A549 (cell line): ENCODE results near the gene GPS2. TPM values are rescaled to one million over a fixed set of nuclear protein-coding genes. Genes with fewer than 3 reads are reported as not detected.

Source experiments
- ATAC-seq, 2 experiments: fragments of 200-7000 bp in 1 of 2; fragments of >200 bp in 1 of 2; cut with Nextera tagmentation in 1 of 2; cut with Tn5 transposase in 1 of 2; 3 replicates each; pipeline versions ENCODE4 v1.8.0 to v1.9.1; 2018 to 2020; ENCODE audit warnings: mild to moderate bottlenecking in 1 of 2, moderate library complexity in 1 of 2
- CTCF ChIA-PET: fragments of 300-600 bp; sonication (Branson Sonifier 250); formaldehyde crosslinking; extraction: SDS; loops from one replicate; lab custom pipeline; 2021; ENCODE audit warnings: antibody characterized with exemption, inconsistent platforms; lab: Yijun Ruan, JAX
- POLR2A ChIA-PET: fragments of 350-600 bp; formaldehyde crosslinking; extraction: SDS; loops from one replicate; lab custom pipeline; 2021; ENCODE audit warnings: antibody characterized with exemption, inconsistent platforms; lab: Yijun Ruan, JAX
- DNase-seq, 2 experiments: peaks; one replicate each; pipeline versions ENCODE4 v3.0.0 to v3.0.0-alpha.2; 2011 to 2016; ENCODE audit warnings: low read depth in 1 of 2, low spot score in 1 of 2
- FAIRE-seq: peaks from 2 replicates; lab custom pipeline; 2011; peaks lifted over from hg19 to GRCh38; lab: Jason Lieb, UNC
- H3K27ac ChIP-seq, 2 experiments: fragments of >200 bp; sonication (Bioruptor Twin); formaldehyde crosslinking; 3 replicates each; pipeline ENCODE4 v1.5.1; 2016 to 2017
- H3K4me1 ChIP-seq: fragments of >200 bp; sonication (Bioruptor Twin); formaldehyde crosslinking; 3 replicates; pipeline ENCODE4 v1.6.1; 2016
- H3K4me2 ChIP-seq: fragments of >200 bp; sonication (Bioruptor Twin); formaldehyde crosslinking; 3 replicates; pipeline ENCODE4 v1.6.1; 2016
- H3K4me3 ChIP-seq: fragments of >200 bp; sonication (Bioruptor Twin); formaldehyde crosslinking; 3 replicates; pipeline ENCODE4 v1.5.1; 2016
- H3K9me3 ChIP-seq: fragments of >200 bp; sonication (Bioruptor Twin); formaldehyde crosslinking; 3 replicates; pipeline ENCODE4 v1.6.1; 2016
- BHLHE40 ChIP-seq: IDR thresholded peaks from 2 replicates; pipeline ENCODE4 v1.6.1; 2012; ENCODE audit warnings: low read depth, low read length, inconsistent platforms
- CEBPB ChIP-seq, 2 experiments: fragments of >200 bp in 1 of 2; sonication (Bioruptor Twin) in 1 of 2; formaldehyde crosslinking in 1 of 2; IDR thresholded peaks; 2 replicates each; pipeline ENCODE4 v1.6.1; 2012 to 2016
- FOSL2 ChIP-seq, 2 experiments: fragments of 450-650 bp in 1 of 2; fragments of >200 bp in 1 of 2; sonication (Bioruptor Twin) in 1 of 2; formaldehyde crosslinking; IDR thresholded peaks; 2 replicates each; pipeline versions ENCODE4 v1.5.0 to v1.6.1; 2016 to 2020; ENCODE audit warnings: mild to moderate bottlenecking in 1 of 2, moderate library complexity in 1 of 2
- HOXB13 ChIP-seq: fragments of 250-450 bp; sonication (Bioruptor Pico); IDR thresholded peaks from 2 replicates; pipeline ENCODE4 v1.5.0; 2020; ENCODE audit warnings: low read depth, mild to moderate bottlenecking, moderate library complexity
- JUN ChIP-seq, 2 experiments: fragments of >200 bp; sonication (Bioruptor Twin); formaldehyde crosslinking; IDR thresholded peaks; 2 replicates in 1 of 2; 3 replicates in 1 of 2; pipeline ENCODE4 v1.6.1; 2016 to 2017
- KDM1A ChIP-seq: fragments of 200-600 bp; sonication (generic); IDR thresholded peaks from 2 replicates; pipeline ENCODE4 v1.6.1; 2016; ENCODE audit warnings: low read depth, mild to moderate bottlenecking
- NFE2L2 ChIP-seq: fragments of 150-350 bp; conservative IDR thresholded peaks from 2 replicates; pipeline ENCODE4 v1.6.1; 2014; ENCODE audit warnings: low read length
- NR3C1 ChIP-seq: fragments of >200 bp; sonication (Bioruptor Twin); formaldehyde crosslinking; IDR thresholded peaks from 3 replicates; pipeline ENCODE4 v1.6.1; 2017
- RAD21 ChIP-seq, 2 experiments: fragments of >200 bp in 1 of 2; sonication (Bioruptor Twin) in 1 of 2; formaldehyde crosslinking in 1 of 2; IDR thresholded peaks in 1 of 2; conservative IDR thresholded peaks in 1 of 2; 2 replicates in 1 of 2; 3 replicates in 1 of 2; pipeline ENCODE4 v1.6.1; 2012 to 2018; ENCODE audit warnings: inconsistent platforms in 1 of 2
- SMC3 ChIP-seq: fragments of >200 bp; sonication (Bioruptor Twin); formaldehyde crosslinking; IDR thresholded peaks from 3 replicates; pipeline ENCODE4 v1.6.1; 2018; ENCODE audit warnings: inconsistent platforms
- ZC3H11A ChIP-seq: fragments of 450-650 bp; IDR thresholded peaks from 2 replicates; pipeline ENCODE4 v1.6.1; 2014; ENCODE audit warnings: antibody characterized with exemption, mild to moderate bottlenecking
- ZNF302 ChIP-seq: fragments of 250-450 bp; sonication (Bioruptor Pico); IDR thresholded peaks from 2 replicates; pipeline ENCODE4 v1.9.0; 2021; ENCODE audit warnings: inconsistent platforms, mild to moderate bottlenecking, moderate library complexity
- ZSCAN20 ChIP-seq: fragments of 250-450 bp; sonication (Bioruptor Pico); IDR thresholded peaks from 2 replicates; pipeline ENCODE4 v1.8.0; 2022; ENCODE audit warnings: mild to moderate bottlenecking, moderate library complexity
- WGBS: methylation state at CpG from one replicate; pipeline ENCODE4 v1.1.6; 2017; ENCODE audit errors: missing lambda C conversion rate; 5-methylcytosine and 5-hydroxymethylcytosine counted together
- polyA plus RNA-seq, 4 experiments: library from polyadenylated mRNA; depleted of rRNA in 3 of 4; stranded (reverse); fragments of >200 nt; fragmentation: RNase III in 1 of 4; extraction: RNeasy Plus Mini Kit Qiagen cat#74134 plus additional on column Dnase treatment in 1 of 4; gene quantifications; 2 replicates in 3 of 4; 3 replicates in 1 of 4; pipeline ENCODE4 v1.2.3, GENCODE V29; 2011 to 2017
- TF ChIP-seq, protein P1 (sequence below): fragments of 250-450 bp; sonication (Bioruptor Pico); IDR thresholded peaks from 2 replicates; pipeline ENCODE4 v1.5.0; 2021; ENCODE audit warnings: mild to moderate bottlenecking, moderate library complexity, borderline replicate concordance
- TF ChIP-seq, protein P2 (sequence below): fragments of >200 bp; sonication (Bioruptor Twin); formaldehyde crosslinking; IDR thresholded peaks from 3 replicates; pipeline ENCODE4 v1.5.1; 2016
- TF ChIP-seq, protein P3 (sequence below): IDR thresholded peaks from 2 replicates; pipeline ENCODE4 v1.6.1; 2012

Gene GPS2
- polyA plus RNA-seq, 2 of the 4 experiments (the other 2 are of a cell fraction), result 61.7 to 158 TPM

DNA sequence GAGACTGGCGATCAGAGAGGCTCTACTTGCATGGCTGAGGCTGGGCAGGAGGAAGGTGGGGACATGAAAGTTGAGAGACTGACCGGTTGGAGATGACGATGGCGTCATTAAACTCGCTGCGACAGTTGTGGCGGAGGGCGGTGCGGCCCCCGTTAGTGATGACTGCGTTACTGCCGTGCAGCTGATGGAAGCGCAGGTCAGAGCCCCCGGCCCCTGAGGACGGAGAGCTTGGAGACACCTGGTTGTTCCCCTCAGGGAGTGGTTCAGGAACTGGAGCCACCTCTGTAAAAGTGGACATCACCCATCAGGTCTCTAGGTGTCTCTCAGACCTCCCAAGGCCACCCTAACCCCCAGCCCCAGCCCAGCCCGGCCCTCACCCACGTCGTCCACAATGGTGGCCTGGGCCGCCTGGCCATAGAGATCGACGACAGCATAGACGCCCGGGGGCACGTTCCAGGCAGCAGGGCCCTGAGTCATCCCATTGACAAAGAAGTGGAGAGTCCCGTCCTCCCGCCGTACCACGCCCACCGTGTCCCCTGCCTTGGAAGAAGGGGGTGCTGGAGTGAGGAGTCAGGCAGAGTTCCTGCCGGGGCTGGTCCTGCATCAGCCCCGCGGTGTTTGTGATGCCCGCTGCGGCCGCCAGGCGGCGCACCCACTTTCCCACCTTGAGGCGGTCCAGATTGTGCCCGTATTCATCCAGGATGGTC is 8.7 kb upstream of the GPS2 start:
- ChIA-PET POLR2A (no interaction called here), CTCF (interaction anchor here (0.7 to 23.9 kb wide), 18 partner anchors 9 to 279 kb away, joined by 3 to 433 read pairs (median 4); partner anchors contain the start of genes ACAP1, GPS2 and SLC16A11)
- 64% methylated on average over 33 of the region's 39 CpGs for WGBS
- no peaks in the 10 kb centered on the region for H3K9me3 ChIP-seq
- ATAC-seq, result peak; percentile 40 to 82; a peak in 5 of 6 replicates
- H3K4me1 ChIP-seq, result peaks cover 10% of the 10 kb centered on the region; the same call in 2 of the 3 replicates
- TF ChIP-seq RAD21 (conservative IDR thresholded peaks at IDR 0.05 in 1 of 2, IDR thresholded peaks at IDR 0.05 in 1 of 2), result peak; percentile 44 to 58; a peak in 3 of 5 replicates
- no peak for TF ChIP-seq FOSL2 (IDR thresholded peaks at IDR 0.05)
- TF ChIP-seq FOSL2 (CRISPR knock-in tag; IDR thresholded peaks at IDR 0.05), result no peak
- TF ChIP-seq, protein P1, sequence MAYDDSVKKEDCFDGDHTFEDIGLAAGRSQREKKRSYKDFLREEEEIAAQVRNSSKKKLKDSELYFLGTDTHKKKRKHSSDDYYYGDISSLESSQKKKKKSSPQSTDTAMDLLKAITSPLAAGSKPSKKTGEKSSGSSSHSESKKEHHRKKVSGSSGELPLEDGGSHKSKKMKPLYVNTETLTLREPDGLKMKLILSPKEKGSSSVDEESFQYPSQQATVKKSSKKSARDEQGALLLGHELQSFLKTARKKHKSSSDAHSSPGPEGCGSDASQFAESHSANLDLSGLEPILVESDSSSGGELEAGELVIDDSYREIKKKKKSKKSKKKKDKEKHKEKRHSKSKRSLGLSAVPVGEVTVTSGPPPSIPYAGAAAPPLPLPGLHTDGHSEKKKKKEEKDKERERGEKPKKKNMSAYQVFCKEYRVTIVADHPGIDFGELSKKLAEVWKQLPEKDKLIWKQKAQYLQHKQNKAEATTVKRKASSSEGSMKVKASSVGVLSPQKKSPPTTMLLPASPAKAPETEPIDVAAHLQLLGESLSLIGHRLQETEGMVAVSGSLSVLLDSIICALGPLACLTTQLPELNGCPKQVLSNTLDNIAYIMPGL, result no peak
- no peak for TF ChIP-seq JUN (IDR thresholded peaks at IDR 0.05)
- TF ChIP-seq, protein P2, sequence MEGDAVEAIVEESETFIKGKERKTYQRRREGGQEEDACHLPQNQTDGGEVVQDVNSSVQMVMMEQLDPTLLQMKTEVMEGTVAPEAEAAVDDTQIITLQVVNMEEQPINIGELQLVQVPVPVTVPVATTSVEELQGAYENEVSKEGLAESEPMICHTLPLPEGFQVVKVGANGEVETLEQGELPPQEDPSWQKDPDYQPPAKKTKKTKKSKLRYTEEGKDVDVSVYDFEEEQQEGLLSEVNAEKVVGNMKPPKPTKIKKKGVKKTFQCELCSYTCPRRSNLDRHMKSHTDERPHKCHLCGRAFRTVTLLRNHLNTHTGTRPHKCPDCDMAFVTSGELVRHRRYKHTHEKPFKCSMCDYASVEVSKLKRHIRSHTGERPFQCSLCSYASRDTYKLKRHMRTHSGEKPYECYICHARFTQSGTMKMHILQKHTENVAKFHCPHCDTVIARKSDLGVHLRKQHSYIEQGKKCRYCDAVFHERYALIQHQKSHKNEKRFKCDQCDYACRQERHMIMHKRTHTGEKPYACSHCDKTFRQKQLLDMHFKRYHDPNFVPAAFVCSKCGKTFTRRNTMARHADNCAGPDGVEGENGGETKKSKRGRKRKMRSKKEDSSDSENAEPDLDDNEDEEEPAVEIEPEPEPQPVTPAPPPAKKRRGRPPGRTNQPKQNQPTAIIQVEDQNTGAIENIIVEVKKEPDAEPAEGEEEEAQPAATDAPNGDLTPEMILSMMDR, result peak; percentile 78
- TF ChIP-seq SMC3, result peak; percentile 66
- TF ChIP-seq, all 56 proteins: peak for 3
- Histone ChIP-seq H3K4me3 (no peak overlapping the region), H3K27ac (no peak overlapping the region), H3K4me2 (no peak overlapping the region)
- DNase-seq, result peak; percentile 53 to 83
- FAIRE-seq, result no peak

DNA sequence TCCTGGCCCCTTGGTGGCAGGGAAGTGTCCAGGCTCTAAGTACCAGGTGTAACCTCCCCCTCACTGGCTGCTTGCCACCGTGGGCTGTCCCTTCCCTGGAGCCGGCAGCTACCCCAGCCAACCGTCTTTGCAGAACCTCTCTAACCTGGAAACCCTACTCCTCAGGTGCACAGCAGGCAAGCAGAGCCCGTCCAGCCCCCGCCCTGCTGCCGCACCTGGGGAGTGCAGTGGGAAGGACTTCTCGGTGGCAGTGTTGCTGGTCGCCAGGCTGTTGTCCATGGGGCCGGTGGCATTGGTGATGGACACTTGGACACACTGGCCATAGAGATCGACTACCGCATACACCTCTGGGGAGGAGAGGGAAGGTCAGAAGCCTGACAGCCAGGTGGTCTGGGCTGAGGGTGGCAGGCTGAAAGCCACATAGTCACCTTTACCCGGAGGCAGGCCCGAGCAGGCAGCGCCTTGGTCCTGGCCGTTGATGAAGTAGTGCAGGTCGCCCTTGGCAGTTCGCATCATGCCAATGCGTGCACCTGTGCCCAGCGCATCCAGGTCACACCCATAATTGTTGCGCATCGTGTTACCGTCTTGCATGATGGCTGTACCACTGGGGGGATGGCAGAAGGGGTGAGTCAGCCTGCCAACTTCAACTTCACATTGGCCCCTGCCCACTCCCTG is 7.5 kb upstream of the GPS2 start:
- H3K4me3 ChIP-seq, result no peak overlapping the region
- FAIRE-seq, result no peak
- POLR2A ChIA-PET, result interaction anchor here (1.3 kb wide), 1 partner anchor 10 kb away, joined by 5 read pairs; no protein-coding TSS in a partner anchor
- no peaks in the 10 kb centered on the region for H3K9me3 ChIP-seq
- 96% methylated on average over 22 of the region's 22 CpGs for whole genome bisulfite sequencing
- TF ChIP-seq ZSCAN20, result no peak
- no peak for TF ChIP-seq KDM1A
- no peak for TF ChIP-seq ZC3H11A
- no peak for TF ChIP-seq CEBPB (IDR thresholded peaks at IDR 0.05)
- no peak for TF ChIP-seq NFE2L2
- TF ChIP-seq NR3C1, result no peak
- TF ChIP-seq HOXB13 (CRISPR knock-in tag), result no peak
- TF ChIP-seq ZNF302, result no peak
- TF ChIP-seq, all 56 proteins: peak for 0
- CTCF ChIA-PET, result interaction anchor here (0.5 to 23.9 kb wide), 11 partner anchors 9 to 238 kb away, joined by 3 to 433 read pairs (median 5); partner anchors contain the start of genes ACAP1 and TMEM95
- Histone ChIP-seq H3K4me2 (no peak overlapping the region), H3K27ac (no peak overlapping the region), H3K4me1 (peaks cover 1% of the 10 kb centered on the region; the same call in 1 of the 3 replicates)
- DNase-seq (no peak), ATAC-seq (no peak)

DNA sequence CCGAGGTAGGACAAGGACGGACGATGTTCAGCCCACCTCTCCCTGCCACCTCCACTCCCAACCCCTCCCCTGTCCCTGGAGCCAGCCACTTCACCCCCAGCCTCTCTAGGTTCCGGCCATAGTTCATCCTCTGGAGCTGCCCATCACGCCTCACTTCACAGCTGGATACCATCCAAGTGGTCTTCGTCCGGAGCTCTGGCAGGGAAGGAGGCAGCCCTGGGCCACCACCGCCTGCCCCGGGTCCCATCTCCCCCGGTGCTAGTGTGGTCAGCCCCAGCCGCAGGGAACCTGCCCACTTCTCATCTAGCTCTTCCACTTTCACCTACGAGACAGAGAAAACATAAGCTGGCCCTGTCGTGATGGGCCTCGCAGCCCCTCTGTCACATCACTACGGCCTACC is 6.3 kb upstream of the GPS2 start:
- ATAC-seq, result no peak
- ChIA-PET POLR2A (interaction anchor here (1.3 kb wide), 1 partner anchor 8 kb away, joined by 5 read pairs; no protein-coding TSS in a partner anchor), CTCF (interaction anchor here (0.7 to 23.9 kb wide), 8 partner anchors 11 to 239 kb away, joined by 3 to 433 read pairs (median 4); partner anchors contain the start of genes ACAP1 and TMEM95)
- WGBS, result 96% methylated on average over 15 of the region's 15 CpGs
- H3K4me2 ChIP-seq, result no peak overlapping the region
- H3K4me1 ChIP-seq, result no peaks in the 10 kb centered on the region
- no peak for DNase-seq
- FAIRE-seq, result no peak
- TF ChIP-seq, protein P1, result no peak
- TF ChIP-seq BHLHE40, result no peak
- TF ChIP-seq, protein P3, sequence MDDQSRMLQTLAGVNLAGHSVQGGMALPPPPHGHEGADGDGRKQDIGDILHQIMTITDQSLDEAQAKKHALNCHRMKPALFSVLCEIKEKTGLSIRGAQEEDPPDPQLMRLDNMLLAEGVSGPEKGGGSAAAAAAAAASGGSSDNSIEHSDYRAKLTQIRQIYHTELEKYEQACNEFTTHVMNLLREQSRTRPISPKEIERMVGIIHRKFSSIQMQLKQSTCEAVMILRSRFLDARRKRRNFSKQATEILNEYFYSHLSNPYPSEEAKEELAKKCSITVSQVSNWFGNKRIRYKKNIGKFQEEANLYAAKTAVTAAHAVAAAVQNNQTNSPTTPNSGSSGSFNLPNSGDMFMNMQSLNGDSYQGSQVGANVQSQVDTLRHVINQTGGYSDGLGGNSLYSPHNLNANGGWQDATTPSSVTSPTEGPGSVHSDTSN, result no peak
- H3K27ac ChIP-seq, result no peak overlapping the region
- no peak overlapping the region for H3K4me3 ChIP-seq
- H3K9me3 ChIP-seq, result no peaks in the 10 kb centered on the region
